GM21515 (cell line): ENCODE data around the gene METTL6.
"Not testable (repeated sequence)": the region's sequence is repeated elsewhere in the genome, so short reads cannot be mapped to it uniquely, and the experiment has no call there.

Source experiments
- ATAC-seq: cut with Tn5 transposase; IDR thresholded peaks from one replicate; pipeline ENCODE4 v1.9.1; 2021; ENCODE audit not compliant: unreplicated experiment

The METTL6 gene

GRCh38 chr3:15405448-15406050, 21.8 kb downstream of the METTL6 start:
- ATAC-seq: peak; percentile 49

- no peak for ATAC-seq
Measured at GRCh38 chr3:15404767-15405166, 22.6 kb downstream of the METTL6 start.

DNA sequence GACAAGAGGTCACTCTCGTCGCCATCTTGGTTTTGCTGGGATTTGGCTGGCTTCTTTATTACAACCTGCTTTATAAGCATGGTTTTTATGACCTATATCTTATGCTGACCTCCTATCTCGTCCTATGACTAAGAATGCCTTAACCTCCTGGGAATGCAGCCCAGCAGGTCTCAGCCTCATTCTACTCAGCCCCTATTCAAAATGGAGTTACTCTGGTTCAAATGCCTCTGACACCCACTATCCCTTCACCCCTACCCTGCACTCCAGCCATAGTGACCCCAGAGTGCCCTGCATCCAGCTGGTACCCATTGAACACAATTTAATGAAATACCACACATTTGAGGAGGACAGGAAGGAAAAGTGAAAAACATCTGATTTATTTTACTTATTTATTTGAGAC, 23.4 kb downstream of the METTL6 start:
- no peak for ATAC-seq

DNA sequence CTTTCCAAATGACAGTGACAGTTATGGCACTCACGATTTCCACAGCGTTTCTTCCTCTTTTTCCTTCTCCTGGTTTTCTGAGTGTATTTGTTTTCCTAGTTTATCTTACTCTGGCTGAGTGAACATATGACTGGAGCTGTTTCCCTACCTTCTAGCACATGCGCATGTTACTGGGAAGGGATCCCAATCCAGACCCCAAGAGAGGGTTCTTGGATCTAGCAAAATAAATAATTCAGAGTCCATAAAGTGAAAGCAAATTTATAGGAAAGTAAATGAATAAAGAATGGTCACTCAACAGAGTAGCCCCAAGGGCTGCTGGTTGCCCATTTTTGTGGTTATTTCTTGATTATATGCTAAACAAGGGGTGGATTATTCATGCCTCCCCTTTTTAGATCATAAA, 23.8 kb downstream of the METTL6 start:
- no peak for ATAC-seq

DNA sequence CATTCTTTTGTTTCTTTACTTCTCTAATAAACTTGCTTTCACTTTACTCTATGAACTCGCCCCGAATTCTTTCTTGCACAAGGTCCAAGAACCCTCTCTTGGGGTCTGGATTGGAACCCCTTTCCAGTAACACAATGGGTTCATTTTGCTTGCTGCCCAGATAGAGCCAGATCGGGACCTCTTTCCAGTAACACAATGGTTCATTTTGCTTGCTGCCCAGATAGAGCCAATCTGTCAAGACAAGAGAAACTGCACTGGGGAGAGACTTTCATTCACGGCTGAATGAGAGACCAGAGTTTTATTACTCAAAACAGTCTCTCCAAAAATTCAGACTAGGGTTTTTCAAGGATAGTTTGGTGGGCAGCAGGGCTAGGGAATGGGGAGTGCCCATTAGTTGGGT, 25.4 kb downstream of the METTL6 start:
- ATAC-seq: no peak

GRCh38 chr3:15399970-15400369, 27.4 kb downstream of the METTL6 start:
- ATAC-seq: no peak

- ATAC-seq: not testable (repeated sequence)
Measured at GRCh38 chr3:15398731-15399133, 28.6 kb downstream of the METTL6 start.

GRCh38 chr3:15393252-15393651, 34.1 kb downstream of the METTL6 start:
- not testable (repeated sequence) for ATAC-seq

DNA sequence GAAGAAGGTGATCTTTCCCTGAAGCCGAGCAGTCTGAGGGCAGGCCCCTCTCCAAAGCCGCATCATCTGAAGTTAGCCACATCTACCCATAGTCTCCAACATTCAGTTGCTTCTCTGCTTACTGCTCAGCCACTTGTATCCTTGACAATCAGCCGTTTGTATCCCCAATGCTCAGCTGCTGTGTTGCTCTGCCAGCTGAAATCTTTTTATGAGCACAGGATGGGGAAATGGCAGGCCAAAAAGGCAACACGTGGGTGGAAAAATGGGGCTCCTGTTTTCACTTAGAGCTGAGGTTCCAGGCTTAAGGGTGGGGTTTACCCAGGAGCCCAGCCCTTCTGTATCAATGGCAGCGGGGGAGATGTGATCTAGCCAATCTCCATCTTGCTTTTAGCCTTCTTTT, 36.3 kb downstream of the METTL6 start:
- ATAC-seq: no peak

GRCh38 chr3:15390460-15390859, 36.9 kb downstream of the METTL6 start:
- no peak for ATAC-seq

DNA sequence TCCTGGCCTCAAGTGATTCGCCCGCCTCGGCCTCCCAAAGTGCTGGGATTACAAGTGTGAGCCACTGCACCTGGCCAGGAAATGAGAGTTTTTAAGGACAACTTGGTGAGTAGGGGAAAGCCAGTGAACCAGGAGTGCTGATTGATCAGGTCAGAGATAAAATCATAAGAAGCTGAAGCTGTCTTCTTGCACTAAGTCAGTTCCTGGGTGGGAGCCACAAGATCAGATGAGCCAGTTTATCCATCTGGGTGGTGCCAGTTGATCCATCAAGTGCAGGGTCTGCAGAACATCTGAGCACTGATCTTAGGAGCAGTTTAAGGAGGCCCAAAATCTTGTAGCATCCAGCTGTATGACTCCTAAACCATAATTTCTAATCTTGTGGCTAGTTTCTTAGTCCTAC, 39.0 kb downstream of the METTL6 start:
- ATAC-seq: not testable (repeated sequence)

- no peak for ATAC-seq
Measured at GRCh38 chr3:15387735-15388134, 39.6 kb downstream of the METTL6 start.

- no peak for ATAC-seq
Measured at GRCh38 chr3:15387171-15387581, 40.2 kb downstream of the METTL6 start.

DNA sequence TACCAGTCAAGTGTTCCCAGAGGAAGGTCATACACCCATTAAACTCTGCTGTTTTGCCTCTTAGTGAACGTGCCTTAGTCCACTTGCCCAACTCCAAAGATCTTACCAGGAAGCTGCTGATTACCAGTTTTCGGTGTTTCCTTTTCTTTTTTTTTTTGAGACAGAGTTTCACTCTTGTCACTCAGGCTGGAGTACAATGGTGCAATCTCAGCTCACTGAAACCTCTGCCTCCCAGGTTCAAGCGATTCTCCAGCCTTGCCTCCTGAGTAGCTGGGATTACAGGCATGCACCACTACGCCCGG, 40.7 kb downstream of the METTL6 start:
- not testable (repeated sequence) for ATAC-seq

DNA sequence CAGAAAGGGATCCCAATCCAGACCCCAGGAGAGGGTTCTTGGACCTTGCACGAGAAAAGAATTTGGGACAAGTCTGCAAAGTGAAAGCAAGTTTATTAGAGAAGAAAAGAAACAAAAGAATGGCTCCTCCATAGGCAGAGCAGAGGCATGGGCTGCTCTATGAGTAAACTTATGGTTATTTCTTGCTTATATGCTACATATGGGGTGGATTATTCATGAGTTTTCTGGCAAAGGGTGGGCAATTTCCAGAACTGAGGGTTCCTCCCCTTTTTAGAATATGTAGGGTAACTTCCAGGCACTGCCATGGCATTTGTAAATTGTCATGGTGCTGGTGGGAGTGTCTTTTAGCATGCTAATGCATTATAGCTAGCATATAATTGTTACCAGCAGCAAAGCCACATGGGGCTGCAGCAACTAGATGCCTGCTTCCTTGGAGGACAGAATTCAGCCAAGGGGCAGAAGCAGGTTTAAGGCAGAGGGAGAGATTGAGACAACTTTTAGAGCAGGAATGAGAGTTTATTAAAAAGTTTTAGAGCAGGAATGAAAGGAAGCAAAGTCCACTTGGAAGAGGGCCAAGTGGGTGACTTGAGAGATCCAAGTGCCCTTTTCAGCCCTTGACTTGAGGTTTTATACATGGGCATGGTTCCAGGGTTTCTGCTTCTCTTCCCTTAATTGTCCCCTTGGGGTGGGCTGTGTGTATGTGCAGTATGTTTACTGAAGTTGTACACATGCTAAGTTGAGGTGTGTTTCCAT, 41.3 kb downstream of the METTL6 start:
- ATAC-seq: no peak

- ATAC-seq: peak; percentile 21
Measured at GRCh38 chr3:15385238-15385695, 42.1 kb downstream of the METTL6 start.

DNA sequence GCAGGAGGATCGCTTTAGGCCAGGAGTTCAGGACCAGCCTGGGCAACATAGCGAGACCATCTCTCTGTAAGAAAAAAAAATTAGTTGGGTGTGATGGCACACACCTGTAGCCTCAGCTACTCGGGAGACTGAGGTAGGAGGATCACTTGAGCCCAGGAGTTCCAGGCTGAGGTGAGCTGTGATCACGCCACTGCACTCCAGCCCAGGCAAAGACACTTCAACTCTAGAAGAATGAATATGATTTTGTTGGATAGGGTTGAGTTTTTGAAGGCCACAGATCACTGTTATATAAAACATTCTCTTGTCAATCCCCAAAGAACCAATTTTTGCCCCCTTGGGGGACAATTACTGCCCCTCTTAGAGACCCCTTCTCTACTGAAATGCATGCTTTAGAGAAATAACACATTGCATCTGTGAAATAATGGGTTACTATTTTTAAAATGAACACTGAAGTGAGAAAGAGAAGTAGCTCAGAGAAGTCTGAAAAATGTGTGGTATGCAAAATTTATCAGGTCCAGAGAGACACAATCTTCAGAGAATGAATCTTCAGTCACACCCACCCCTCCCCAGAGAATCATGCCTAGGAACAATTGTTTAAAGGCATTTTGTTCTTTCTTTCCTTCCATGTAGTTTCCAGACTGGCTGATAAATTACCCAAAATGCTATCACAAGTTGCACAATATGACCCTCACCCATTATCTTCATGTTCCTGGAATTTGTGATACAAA, 42.7 kb downstream of the METTL6 start:
- ATAC-seq: peak; percentile 77

DNA sequence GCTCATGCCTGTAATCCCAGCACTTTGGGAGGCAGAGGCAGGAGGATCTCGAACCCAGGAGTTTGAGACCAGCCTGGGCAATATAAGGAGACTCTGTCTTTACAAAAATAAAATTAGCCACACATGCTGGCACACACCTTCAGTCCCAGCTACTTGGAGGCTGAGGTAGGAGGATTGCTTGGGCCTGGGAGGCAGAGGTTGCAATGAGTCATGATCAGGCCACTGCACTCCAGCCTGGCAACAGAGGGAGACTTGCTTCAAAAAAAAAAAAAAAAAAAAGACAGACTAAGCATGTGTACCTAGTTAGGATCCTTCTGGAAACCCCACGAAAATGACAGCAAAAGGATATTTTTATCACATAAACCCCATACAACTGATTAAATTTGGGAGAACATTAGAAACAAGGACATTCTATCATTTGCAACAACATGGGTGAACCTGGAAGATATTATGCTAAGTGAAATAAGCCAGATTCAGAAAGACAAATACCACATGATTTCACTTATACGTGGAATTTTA, 44.9 kb downstream of the METTL6 start:
- ATAC-seq: no peak

DNA sequence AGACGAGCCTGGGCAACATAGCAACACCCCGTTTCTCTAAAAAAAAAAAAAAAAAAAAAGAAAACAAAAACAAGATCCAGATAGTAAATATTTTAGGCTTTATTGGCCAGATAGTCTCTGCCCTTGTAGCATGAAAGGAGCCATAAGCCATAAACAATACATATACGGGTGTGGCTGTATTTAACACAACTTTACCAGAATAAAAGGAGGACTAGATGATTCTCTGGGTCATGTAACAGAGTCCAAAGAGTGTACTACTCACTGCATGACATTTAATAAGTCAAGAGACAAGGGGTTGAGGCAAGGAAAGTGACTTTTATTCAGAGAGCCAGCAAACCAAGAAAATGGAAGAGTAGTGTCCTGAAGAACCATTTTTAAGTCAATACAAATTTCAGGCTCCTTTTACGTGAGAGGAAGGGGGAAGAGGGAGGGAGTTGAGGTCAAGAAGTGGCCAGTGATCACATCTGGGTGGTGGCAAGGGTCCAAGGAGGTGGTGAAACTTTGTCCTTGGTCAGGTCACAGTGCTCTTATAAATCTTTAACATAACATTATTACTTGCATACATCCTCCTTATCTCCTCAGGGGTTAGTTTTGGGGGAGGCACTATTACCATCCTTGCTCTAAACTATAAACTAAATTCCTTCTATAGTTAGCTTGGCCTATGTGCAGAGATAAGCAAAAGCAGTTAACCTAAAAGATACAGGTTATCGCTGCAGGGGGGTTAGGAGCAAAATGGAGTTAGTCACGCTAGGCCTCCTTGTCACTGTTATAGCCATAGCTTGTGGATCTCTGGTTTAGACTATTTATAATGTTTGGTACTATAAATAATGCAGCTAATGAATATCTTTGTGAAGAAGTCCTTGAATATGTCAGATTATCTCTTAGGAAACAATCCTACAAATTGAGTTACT, 46.1 kb downstream of the METTL6 start:
- no peak for ATAC-seq

- peak; percentile 89 for ATAC-seq
Measured at GRCh38 chr3:15377961-15378791, 49.2 kb downstream of the METTL6 start.
